H1 (cell line): Measurements from ENCODE around the gene CSF1. TPM values are rescaled to one million over a fixed set of nuclear protein-coding genes. Genes with fewer than 3 reads are reported as not detected.

ENCODE experiments used
- CTCF ChIA-PET: fragments of 300-600 bp; sonication (Branson Sonifier 250); formaldehyde crosslinking; loops from one replicate; lab custom pipeline; 2021; ENCODE audit not compliant: partially characterized antibody; lab: Charles Lee
- POLR2A ChIA-PET: fragments of 300-600 bp; sonication (Branson Sonifier 250); formaldehyde crosslinking; loops from one replicate; lab custom pipeline; 2021; ENCODE audit warnings: inconsistent platforms; ENCODE audit not compliant: partially characterized antibody; lab: Charles Lee
- DNase-seq, 2 experiments: peaks; one replicate each; pipeline versions ENCODE4 v3.0.0 to v3.0.0-alpha.2; 2010 to 2022; ENCODE audit warnings: low spot score in 2 of 2, low read depth in 1 of 2, mixed read lengths in 1 of 2
- FAIRE-seq: peaks from 2 replicates; lab custom pipeline; 2011; peaks lifted over from hg19 to GRCh38; lab: Jason Lieb, UNC
- H2AFZ ChIP-seq: 2 replicates; pipeline ENCODE4 v1.8.1; 2012; ENCODE audit warnings: low read length, inconsistent platforms
- H2AK5ac ChIP-seq: 2 replicates; pipeline ENCODE4 v1.6.1; 2013; ENCODE audit warnings: low read depth, low read length
- H2BK120ac ChIP-seq: replicated peaks from 2 replicates; pipeline ENCODE3; 2013; ENCODE audit warnings: low read depth, low read length, inconsistent platforms
- H2BK12ac ChIP-seq: 2 replicates; pipeline ENCODE4 v1.6.1; 2013; ENCODE audit warnings: low read depth, low read length
- H2BK15ac ChIP-seq: 2 replicates; pipeline ENCODE4 v1.6.1; 2013; ENCODE audit warnings: low read length
- H2BK20ac ChIP-seq: 2 replicates; pipeline ENCODE4 v1.6.1; 2013; ENCODE audit warnings: low read length
- H2BK5ac ChIP-seq: 2 replicates; pipeline ENCODE4 v1.6.1; 2013; ENCODE audit warnings: low read depth, low read length
- H3K14ac ChIP-seq: 2 replicates; pipeline ENCODE4 v1.6.1; 2013; ENCODE audit warnings: inconsistent platforms; ENCODE audit not compliant: insufficient read length
- H3K18ac ChIP-seq: 2 replicates; pipeline ENCODE4 v1.6.1; 2013; ENCODE audit warnings: low read length; ENCODE audit errors: extremely low read depth
- H3K23ac ChIP-seq: 2 replicates; pipeline ENCODE4 v1.6.1; 2013; ENCODE audit warnings: inconsistent platforms; ENCODE audit not compliant: insufficient read length
- H3K23me2 ChIP-seq: 2 replicates; pipeline ENCODE4 v1.6.1; 2013; ENCODE audit warnings: low read depth, low read length
- H3K27ac ChIP-seq: 2 replicates; pipeline ENCODE4 v1.6.1; 2011; ENCODE audit warnings: low read depth, low read length, inconsistent platforms
- H3K27me3 ChIP-seq, 4 experiments: replicated peaks in 1 of 4; 1 replicate in 1 of 4; 2 replicates in 3 of 4; pipeline versions ENCODE4 v1.6.1 to v1.8.1; 2011 to 2013; ENCODE audit warnings: low read length in 3 of 4, mild to moderate bottlenecking in 3 of 4, inconsistent platforms in 2 of 4, mixed read lengths in 2 of 4, moderate library complexity in 1 of 4; ENCODE audit not compliant: control insufficient read depth in 3 of 4, insufficient read depth in 3 of 4; ENCODE audit errors: extremely low read depth in 1 of 4
- H3K36me3 ChIP-seq, 4 experiments: 2 replicates each; pipeline versions ENCODE4 v1.6.1 to v1.8.1; 2011 to 2013; ENCODE audit warnings: mild to moderate bottlenecking in 4 of 4, low read length in 3 of 4, moderate library complexity in 2 of 4, control low read depth in 1 of 4, inconsistent platforms in 1 of 4; ENCODE audit not compliant: insufficient read depth in 4 of 4, control insufficient read depth in 2 of 4
- H3K4ac ChIP-seq: replicated peaks from 2 replicates; pipeline ENCODE3; 2013; ENCODE audit warnings: low read length, low read depth, mixed read lengths, inconsistent platforms; ENCODE audit not compliant: insufficient read length
- H3K4me1 ChIP-seq, 4 experiments: replicated peaks in 1 of 4; 1 replicate in 1 of 4; 2 replicates in 3 of 4; pipeline versions ENCODE4 v1.6.1 to v1.8.1; 2011 to 2013; ENCODE audit warnings: low read length in 3 of 4, inconsistent platforms in 2 of 4, mixed read lengths in 1 of 4; ENCODE audit not compliant: insufficient read depth in 4 of 4, control insufficient read depth in 3 of 4
- H3K4me2 ChIP-seq, 2 experiments: 2 replicates each; pipeline versions ENCODE4 v1.6.1 to v1.8.1; 2011 to 2013; ENCODE audit warnings: low read depth in 2 of 2, low read length in 2 of 2, control low read depth in 1 of 2, inconsistent platforms in 1 of 2, mild to moderate bottlenecking in 1 of 2; ENCODE audit not compliant: insufficient read depth in 1 of 2
- H3K4me3 ChIP-seq, 4 experiments: fragments of 200-600, 300-600 bp in 1 of 4; sonication (generic), shearing (Covaris generic), sonication (Bioruptor Twin) in 1 of 4; 2 replicates each; pipeline versions ENCODE4 v1.5.1 to v1.8.1; 2011 to 2016; ENCODE audit warnings: low read length in 4 of 4, low read depth in 3 of 4, control low read depth in 2 of 4, inconsistent platforms in 2 of 4, mild to moderate bottlenecking in 2 of 4, mixed read lengths in 1 of 4, moderate library complexity in 1 of 4; ENCODE audit not compliant: insufficient read depth in 2 of 4; ENCODE audit errors: extremely low read depth in 1 of 4
- H3K56ac ChIP-seq: replicated peaks from 2 replicates; pipeline ENCODE3; 2013; ENCODE audit warnings: low read depth, mild to moderate bottlenecking, mixed read lengths, low read length, inconsistent platforms; ENCODE audit not compliant: insufficient read length
- H3K79me1 ChIP-seq: 2 replicates; pipeline ENCODE4 v1.6.1; 2013; ENCODE audit warnings: low read depth, low read length, control low read depth
- H3K79me2 ChIP-seq, 2 experiments: 2 replicates each; pipeline versions ENCODE4 v1.6.1 to v1.8.1; 2012 to 2013; ENCODE audit warnings: low read length in 2 of 2, mild to moderate bottlenecking in 2 of 2, inconsistent platforms in 1 of 2; ENCODE audit not compliant: insufficient read depth in 2 of 2, control insufficient read depth in 1 of 2
- H3K9ac ChIP-seq, 4 experiments: replicated peaks in 1 of 4; 1 replicate in 1 of 4; 2 replicates in 3 of 4; pipeline versions ENCODE4 v1.6.1 to v1.8.1; 2011 to 2013; ENCODE audit warnings: low read depth in 3 of 4, low read length in 3 of 4, control low read depth in 2 of 4, mild to moderate bottlenecking in 2 of 4, moderate library complexity in 2 of 4, inconsistent platforms in 1 of 4; ENCODE audit errors: extremely low read depth in 1 of 4
- H3K9me3 ChIP-seq, 2 experiments: 2 replicates each; pipeline versions ENCODE4 v1.6.1 to v1.8.1; 2012 to 2013; ENCODE audit warnings: mild to moderate bottlenecking in 2 of 2, moderate library complexity in 2 of 2, control low read depth in 1 of 2, inconsistent platforms in 1 of 2, low read depth in 1 of 2, low read length in 1 of 2, mixed read lengths in 1 of 2; ENCODE audit not compliant: insufficient read depth in 2 of 2
- H4K20me1 ChIP-seq, 2 experiments: replicated peaks in 1 of 2; 2 replicates each; pipeline versions ENCODE3 to v1.8.1; 2011 to 2013; ENCODE audit warnings: inconsistent platforms in 2 of 2, low read length in 2 of 2, mild to moderate bottlenecking in 1 of 2; ENCODE audit not compliant: insufficient read depth in 2 of 2, control insufficient read depth in 1 of 2
- H4K5ac ChIP-seq: 2 replicates; pipeline ENCODE4 v1.6.1; 2013; ENCODE audit warnings: low read length, low read depth, mixed read lengths, inconsistent platforms; ENCODE audit not compliant: insufficient read length
- H4K8ac ChIP-seq: 2 replicates; pipeline ENCODE4 v1.8.0; 2013; ENCODE audit warnings: mild to moderate bottlenecking, moderate library complexity, low read length, inconsistent platforms; ENCODE audit not compliant: insufficient read depth; ENCODE audit errors: extremely low read depth
- H4K91ac ChIP-seq: replicated peaks from 2 replicates; pipeline ENCODE3; 2013; ENCODE audit warnings: low read length, mixed read lengths, inconsistent platforms; ENCODE audit not compliant: insufficient read length
- ATF3 ChIP-seq: IDR thresholded peaks from 2 replicates; pipeline ENCODE4 v1.6.1; 2011; ENCODE audit warnings: low read depth, mild to moderate bottlenecking, low read length; ENCODE audit not compliant: insufficient read depth
- EGR1 ChIP-seq: IDR thresholded peaks from 2 replicates; pipeline ENCODE4 v1.6.1; 2011; ENCODE audit warnings: low read depth, low read length, borderline replicate concordance
- HDAC6 ChIP-seq: IDR thresholded peaks from one replicate; pipeline ENCODE4 v1.7.1; 2012; ENCODE audit warnings: low read depth, mild to moderate bottlenecking, inconsistent platforms, low read length, moderate library complexity
- WGBS, 2 experiments: shearing (Covaris generic) in 1 of 2; methylation state at CpG; one replicate each; pipeline versions ENCODE4 v1.1.6 to v1.1.7; 2013 to 2015; ENCODE audit warnings: low lambda C conversion rate in 2 of 2, mixed read lengths in 2 of 2, inconsistent platforms in 1 of 2, low coverage in 1 of 2, missing lambda C conversion rate in 1 of 2; ENCODE audit not compliant: insufficient replicate concordance in 2 of 2, insufficient coverage in 1 of 2, insufficient read length in 1 of 2; ENCODE audit errors: extremely low coverage in 1 of 2, missing lambda C conversion rate in 1 of 2; 5-methylcytosine and 5-hydroxymethylcytosine counted together
- polyA plus RNA-seq, 7 experiments: library from polyadenylated mRNA; depleted of rRNA in 3 of 7; stranded (reverse) in 5 of 7; unstranded in 2 of 7; fragments of >200 nt in 5 of 7; fragments of 200-250 nt in 2 of 7; gene quantifications; 1 replicate in 5 of 7; 2 replicates in 1 of 7; 4 replicates in 1 of 7; pipeline versions ENCODE4 v1.2.1 to v1.2.3, GENCODE V29; 2011 to 2013; ENCODE audit warnings: missing spikeins in 2 of 7, mixed read lengths in 2 of 7
- total RNA-seq: library from RNA; stranded (reverse); fragmentation: NEBNext Ultra II Directional; extraction: Animal tissue kit (Norgen Biotek cat#: 25700); gene quantifications from 2 replicates; pipeline ENCODE4 v1.2.1, GENCODE V29; 2021

Gene CSF1
- total and polyA plus RNA-seq, 2 of the 8 experiments (the other 6 are each of a cell fraction or from before 2014, with no cell fraction given) = 3.3 to 5.4 TPM

GRCh38 chr1:109882288-109883245 is 28.1 kb upstream of the CSF1 start:
- Histone ChIP-seq H2BK120ac (no peak overlapping the region), H2BK12ac (no peak overlapping the region), H3K79me1 (no peaks in the 10 kb centered on the region), H3K23ac (no peak overlapping the region), H3K18ac (no peak overlapping the region), H3K79me2 (no peaks in the 10 kb centered on the region), H3K9ac (no peak overlapping the region), H3K56ac (no peak overlapping the region), H4K20me1 (no peaks in the 10 kb centered on the region), H3K4me3 (no peak overlapping the region), H3K36me3 (no peaks in the 10 kb centered on the region), H3K9me3 (no peaks in the 10 kb centered on the region), H4K8ac (no peak overlapping the region; the same call in none of the 2 replicates), H3K14ac (no peak overlapping the region), H4K5ac (no peak overlapping the region), H2BK20ac (no peak overlapping the region), H3K4me2 (no peak overlapping the region), H3K27ac (no peak overlapping the region), H4K91ac (no peak overlapping the region), H2BK15ac (0 out of 2 replicates have a peak overlapping the region, but pooled peaks have one; percentile 46), H2AK5ac (no peak overlapping the region), H3K27me3 (no peaks in the 10 kb centered on the region; a peak in 1 of 7 replicates), H2BK5ac (0 out of 2 replicates have a peak overlapping the region, but pooled peaks have one; percentile 0), H3K4me1 (peaks cover 0 to 8% (median 4%) of the 10 kb centered on the region in 4 experiments; a peak in 6 of 7 replicates), H3K23me2 (no peaks in the 10 kb centered on the region), H3K4ac (no peak overlapping the region), H2AFZ (no peak overlapping the region)
- CTCF ChIA-PET = interaction anchor here (0.8 to 1.9 kb wide), 3 partner anchors 40 to 105 kb away, joined by 4 to 5 read pairs (median 4); no protein-coding TSS in a partner anchor
- POLR2A ChIA-PET = interaction anchor here (0.6 kb wide), 1 partner anchor 152 kb away, joined by 3 read pairs; no protein-coding TSS in a partner anchor
- no peak for DNase-seq
- 94% methylated on average over 15 of the region's 15 CpGs; no CpG with 5 or more reads in 1 of the 2 experiments for WGBS, 2 experiments
- no peak for TF ChIP-seq HDAC6
- no peak for TF ChIP-seq EGR1
- TF ChIP-seq ATF3 = no peak
- FAIRE-seq = no peak
